Neuronal stem cell (in vitro differentiated cells): Measurements from ENCODE around the gene GSTCD.
"Not testable (repeated sequence)": the region's sequence is repeated elsewhere in the genome, so short reads cannot be mapped to it uniquely, and the experiment has no call there.

Experiments used
- DNase-seq: peaks from one replicate; pipeline ENCODE4 v3.0.0-alpha.2; 2013; ENCODE audit warnings: low spot score
- H2AFZ ChIP-seq: one replicate; pipeline ENCODE4 v1.6.1; 2013; ENCODE audit warnings: mild to moderate bottlenecking, low read length, inconsistent platforms
- H2AK5ac ChIP-seq: 2 replicates; pipeline ENCODE4 v1.6.1; 2013; ENCODE audit warnings: low read depth, mild to moderate bottlenecking, inconsistent platforms, low read length, moderate library complexity, mixed read lengths
- H2BK120ac ChIP-seq: 2 replicates; pipeline ENCODE4 v1.6.1; 2013; ENCODE audit warnings: low read depth, mild to moderate bottlenecking, inconsistent platforms, low read length, moderate library complexity, mixed read lengths
- H2BK12ac ChIP-seq: one replicate; pipeline ENCODE4 v1.6.1; 2013; ENCODE audit warnings: low read length, inconsistent platforms
- H2BK15ac ChIP-seq: 2 replicates; pipeline ENCODE4 v1.6.1; 2013; ENCODE audit warnings: mild to moderate bottlenecking, low read length, inconsistent platforms, mixed read lengths
- H2BK5ac ChIP-seq: one replicate; pipeline ENCODE4 v1.6.1; 2013; ENCODE audit warnings: inconsistent platforms, mild to moderate bottlenecking, low read length, moderate library complexity
- H3K14ac ChIP-seq: one replicate; pipeline ENCODE4 v1.6.1; 2013; ENCODE audit warnings: low read length, inconsistent platforms
- H3K18ac ChIP-seq: 2 replicates; pipeline ENCODE4 v1.6.1; 2013; ENCODE audit warnings: low read length, inconsistent platforms
- H3K23ac ChIP-seq: 2 replicates; pipeline ENCODE4 v1.6.1; 2013; ENCODE audit warnings: low read depth, mild to moderate bottlenecking, mixed read lengths, low read length, inconsistent platforms; ENCODE audit not compliant: poor library complexity
- H3K27ac ChIP-seq: replicated peaks from 3 replicates; pipeline ENCODE4 v1.5.1; 2013; ENCODE audit warnings: low read length, inconsistent platforms
- H3K27me3 ChIP-seq, 3 experiments: 2 replicates each; pipeline ENCODE4 v1.6.1; 2013; ENCODE audit warnings: low read length in 3 of 3, mild to moderate bottlenecking in 2 of 3, inconsistent platforms in 1 of 3, low read depth in 1 of 3, mixed read lengths in 1 of 3, moderate library complexity in 1 of 3; ENCODE audit not compliant: control insufficient read depth in 3 of 3, insufficient read depth in 3 of 3
- H3K36me3 ChIP-seq, 2 donors: replicated peaks in 1 of 2; 2 replicates each; pipeline ENCODE4 v1.6.1; 2013; ENCODE audit warnings: low read length in 2 of 2; ENCODE audit not compliant: control insufficient read depth in 2 of 2, insufficient read depth in 2 of 2
- H3K4ac ChIP-seq: 2 replicates; pipeline ENCODE4 v1.6.1; 2013; ENCODE audit warnings: inconsistent platforms, mild to moderate bottlenecking, low read length, moderate library complexity
- H3K4me1 ChIP-seq, 2 donors: 1 replicate in 1 of 2; 2 replicates in 1 of 2; pipeline ENCODE4 v1.6.1; 2013; ENCODE audit warnings: low read length in 2 of 2, low read depth in 1 of 2; ENCODE audit not compliant: control insufficient read depth in 2 of 2, insufficient read depth in 1 of 2
- H3K4me2 ChIP-seq: one replicate; pipeline ENCODE4 v1.6.1; 2013; ENCODE audit warnings: mild to moderate bottlenecking, low read length, inconsistent platforms; ENCODE audit not compliant: insufficient read depth, poor library complexity, severe bottlenecking
- H3K4me3 ChIP-seq, 2 donors: 2 replicates each; pipeline ENCODE4 v1.5.1; 2013; ENCODE audit warnings: low read length in 2 of 2, mild to moderate bottlenecking in 2 of 2, inconsistent platforms in 1 of 2, moderate library complexity in 1 of 2
- H3K79me1 ChIP-seq: one replicate; pipeline ENCODE4 v1.6.1; 2013; ENCODE audit warnings: low read depth, mild to moderate bottlenecking, inconsistent platforms, low read length, moderate library complexity
- H3K9ac ChIP-seq: one replicate; pipeline ENCODE4 v1.6.1; 2013; ENCODE audit warnings: mild to moderate bottlenecking, low read depth, low read length, inconsistent platforms; ENCODE audit not compliant: poor library complexity
- H3K9me3 ChIP-seq, 2 donors: replicated peaks in 1 of 2; 2 replicates each; pipeline versions ENCODE3 to v1.6.1; 2013; ENCODE audit warnings: low read length in 2 of 2, mild to moderate bottlenecking in 2 of 2, inconsistent platforms in 1 of 2, low read depth in 1 of 2, mixed read lengths in 1 of 2, moderate library complexity in 1 of 2; ENCODE audit not compliant: control insufficient read depth in 2 of 2, insufficient read depth in 1 of 2
- H4K8ac ChIP-seq: one replicate; pipeline ENCODE4 v1.6.1; 2013; ENCODE audit warnings: low read depth, mild to moderate bottlenecking, inconsistent platforms, low read length, moderate library complexity
- H4K91ac ChIP-seq: one replicate; pipeline ENCODE4 v1.6.1; 2013; ENCODE audit warnings: low read length, low read depth, mild to moderate bottlenecking, inconsistent platforms; ENCODE audit not compliant: poor library complexity
- WGBS, 2 donors: extraction: QIAGEN DNeasy Blood & Tissue Kit; methylation state at CpG; one replicate each; pipeline ENCODE4 v1.1.7; 2013; ENCODE audit warnings: missing lambda C conversion rate in 2 of 2, mixed read lengths in 1 of 2; ENCODE audit not compliant: insufficient read length in 2 of 2, insufficient replicate concordance in 1 of 2; ENCODE audit errors: extremely low coverage in 2 of 2; 5-methylcytosine and 5-hydroxymethylcytosine counted together

Gene GSTCD

DNA sequence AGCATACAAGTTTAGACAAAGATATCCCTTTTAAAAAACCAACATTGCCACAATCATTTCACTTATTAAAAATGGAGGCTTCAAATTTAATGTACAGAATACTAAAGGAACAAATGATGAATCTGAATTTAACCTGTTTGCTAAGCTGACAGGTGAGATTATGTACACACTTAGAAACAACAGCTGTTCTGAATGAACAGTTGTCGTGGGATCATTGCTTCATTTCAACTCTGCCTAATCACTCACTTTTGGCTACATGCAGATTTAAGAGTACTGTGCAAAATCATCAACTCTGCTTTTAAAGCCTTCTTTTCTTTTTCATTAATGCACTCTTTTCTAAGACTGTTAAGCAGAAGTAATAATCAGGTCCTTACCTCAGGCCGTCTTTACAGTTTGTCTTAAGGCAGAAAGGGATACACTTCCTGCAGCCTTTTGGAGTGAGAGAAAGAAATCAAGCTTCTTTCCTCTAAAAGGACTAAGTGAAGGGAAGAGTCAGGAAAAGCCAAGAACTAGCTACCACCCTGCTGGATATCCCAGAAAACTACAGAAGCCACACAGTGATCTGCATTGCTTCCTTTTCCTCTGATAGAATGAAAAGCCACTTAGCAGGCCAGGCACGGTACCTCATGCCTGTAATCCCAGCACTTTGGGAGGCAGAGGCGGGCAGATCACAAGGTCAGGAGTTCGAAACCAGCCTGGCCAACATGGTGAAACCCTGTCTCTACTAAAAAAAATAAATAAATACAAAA lies 132.0 kb downstream of the GSTCD start:
- WGBS, 2 donors: no CpG with 5 or more reads among the region's 5 CpGs
- Histone ChIP-seq H2BK120ac (no peak overlapping the region), H3K9ac (no peak overlapping the region), H4K8ac (no peak overlapping the region), H3K27ac (no peak overlapping the region), H3K23ac (no peak overlapping the region), H3K18ac (no peak overlapping the region), H3K4me1 (peaks cover 0 to 3% of the 10 kb centered on the region in 2 donors), H3K79me1 (no peaks in the 10 kb centered on the region), H3K36me3 (peaks cover 4 to 43% of the 10 kb centered on the region in 2 donors), H3K4ac (no peak overlapping the region), H3K4me3 (no peak overlapping the region), H3K27me3 (no peaks in the 10 kb centered on the region), H4K91ac (no peak overlapping the region), H2BK12ac (no peak overlapping the region), H2AFZ (no peak overlapping the region), H3K9me3 (peaks cover 0 to 5% of the 10 kb centered on the region in 2 donors), H2AK5ac (no peak overlapping the region), H3K4me2 (no peak overlapping the region), H2BK15ac (no peak overlapping the region), H2BK5ac (no peak overlapping the region), H3K14ac (no peak overlapping the region)
- DNase-seq: no peak

DNA sequence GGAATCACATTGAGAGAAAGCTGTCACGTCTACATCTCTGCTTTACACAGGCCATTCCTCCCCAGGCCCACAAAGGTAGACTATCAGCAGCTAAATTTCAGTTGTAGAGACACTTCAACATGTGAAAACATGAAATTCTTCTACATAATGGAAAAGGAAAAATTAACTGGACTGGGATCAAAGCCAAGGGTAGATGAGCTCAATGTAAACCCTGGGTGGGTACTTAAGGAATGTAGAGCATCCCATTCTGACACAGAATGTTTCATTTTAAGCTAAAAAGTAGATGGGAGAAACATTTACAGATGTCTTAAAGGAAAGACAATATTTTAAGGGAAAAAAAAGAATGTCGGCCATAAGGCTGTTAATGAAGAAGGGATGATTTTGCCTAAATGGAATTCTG lies 135.4 kb downstream of the GSTCD start:
- WGBS, 2 donors: no CpG with 5 or more reads among the region's 2 CpGs

DNA sequence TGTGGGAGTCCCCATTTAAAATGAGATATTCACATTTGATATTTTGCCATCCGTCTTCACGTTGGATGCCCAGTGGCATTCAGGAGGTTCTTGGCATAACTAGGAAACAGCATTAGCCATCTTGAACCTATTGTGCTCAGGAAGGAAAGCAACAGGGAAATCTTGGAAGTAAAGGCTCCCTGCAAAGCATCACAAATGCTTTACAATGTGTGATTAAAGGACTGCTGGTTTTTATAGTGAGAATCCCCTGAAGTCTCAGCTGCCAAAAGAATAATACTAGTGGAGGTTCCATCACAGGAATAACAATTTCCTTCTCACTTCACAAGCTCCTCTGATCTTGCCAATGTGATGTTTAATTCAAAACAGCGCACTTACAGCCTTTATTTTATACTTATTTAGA lies 137.0 kb downstream of the GSTCD start:
- Histone ChIP-seq H3K36me3 (peaks cover 0 to 27% of the 10 kb centered on the region in 2 donors), H3K9me3 (no peaks in the 10 kb centered on the region), H2BK120ac (no peak overlapping the region), H3K4me3 (no peak overlapping the region), H3K4ac (no peak overlapping the region), H4K8ac (no peak overlapping the region), H3K4me1 (peaks cover 0 to 3% of the 10 kb centered on the region in 2 donors), H3K9ac (no peak overlapping the region), H3K27me3 (no peaks in the 10 kb centered on the region), H3K79me1 (no peaks in the 10 kb centered on the region), H3K18ac (no peak overlapping the region), H3K4me2 (no peak overlapping the region), H2AFZ (no peak overlapping the region), H2AK5ac (no peak overlapping the region), H3K23ac (no peak overlapping the region), H2BK5ac (no peak overlapping the region), H3K27ac (no peak overlapping the region), H2BK15ac (no peak overlapping the region), H2BK12ac (no peak overlapping the region), H3K14ac (no peak overlapping the region), H4K91ac (no peak overlapping the region)
- no peak for DNase-seq
- WGBS, 2 donors: no CpG with 5 or more reads among the region's 3 CpGs

More for the DNA sequence above, 135.4 kb downstream of the GSTCD start:
- H2BK120ac ChIP-seq: no peak overlapping the region
- H3K9ac ChIP-seq: no peak overlapping the region
- no peak overlapping the region for H3K23ac ChIP-seq
- peaks cover 0 to 3% of the 10 kb centered on the region in 2 donors for H3K4me1 ChIP-seq
- no peak overlapping the region for H3K4ac ChIP-seq
- no peak overlapping the region for H2AFZ ChIP-seq
- no peak overlapping the region for H4K8ac ChIP-seq
- H2BK5ac ChIP-seq: no peak overlapping the region
- H3K4me3 ChIP-seq: no peak overlapping the region
- no peak for DNase-seq
- H2AK5ac ChIP-seq: no peak overlapping the region
- peaks cover under 1 to 29% of the 10 kb centered on the region in 2 donors for H3K36me3 ChIP-seq
- no peak overlapping the region for H3K27ac ChIP-seq
- H2BK12ac ChIP-seq: no peak overlapping the region
- no peaks in the 10 kb centered on the region for H3K27me3 ChIP-seq
- H4K91ac ChIP-seq: no peak overlapping the region
- no peak overlapping the region for H3K18ac ChIP-seq
- no peaks in the 10 kb centered on the region for H3K79me1 ChIP-seq
- H3K9me3 ChIP-seq: no peaks in the 10 kb centered on the region
- H2BK15ac ChIP-seq: no peak overlapping the region
- no peak overlapping the region for H3K14ac ChIP-seq
- H3K4me2 ChIP-seq: no peak overlapping the region

DNA sequence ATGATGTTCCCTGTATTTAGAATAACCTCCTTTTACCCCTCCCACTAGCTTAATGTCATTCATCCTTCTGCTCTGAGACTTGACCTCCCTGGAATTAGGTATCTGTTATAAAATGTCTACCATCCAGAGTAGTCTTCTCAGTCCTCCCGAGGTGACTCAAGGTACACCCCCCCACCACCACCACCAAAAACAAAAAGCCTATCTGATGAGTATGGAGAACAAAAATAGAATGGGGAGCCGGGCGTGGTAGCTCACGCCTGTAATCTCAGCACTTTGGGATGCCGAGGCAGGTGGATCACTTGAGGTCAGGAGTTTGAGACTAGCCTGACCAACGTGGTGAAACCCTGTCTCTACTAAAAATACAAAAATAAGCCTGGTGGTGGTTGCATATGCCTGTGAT lies 139.8 kb downstream of the GSTCD start:
- H4K91ac ChIP-seq, H2BK120ac ChIP-seq, H4K8ac ChIP-seq, H3K4me1 ChIP-seq, H3K27ac ChIP-seq, H3K79me1 ChIP-seq, H2BK12ac ChIP-seq, H3K18ac ChIP-seq, H3K23ac ChIP-seq, H3K4me2 ChIP-seq, H3K9me3 ChIP-seq, H3K9ac ChIP-seq, H2BK5ac ChIP-seq, H2AK5ac ChIP-seq, H3K27me3 ChIP-seq, DNase-seq, H3K4me3 ChIP-seq, H2AFZ ChIP-seq, H3K4ac ChIP-seq, H3K14ac ChIP-seq, H2BK15ac ChIP-seq: not testable (repeated sequence)
- WGBS, 2 donors: no CpG with 5 or more reads among the region's 6 CpGs
- peaks cover 0 to 17% of the 10 kb centered on the region in 2 donors for H3K36me3 ChIP-seq
